GM21723 (cell line): ENCODE data around the gene ARF1.

Source experiments
- ATAC-seq: cut with Tn5 transposase; IDR thresholded peaks from one replicate; pipeline ENCODE4 v1.9.1; 2021; ENCODE audit warnings: mild to moderate bottlenecking, moderate library complexity; ENCODE audit not compliant: unreplicated experiment

Gene ARF1

GRCh38 chr1:228084325-228084724 is 1.8 kb downstream of the ARF1 start:
- no peak for ATAC-seq

GRCh38 chr1:228084797-228085196 is 2.3 kb downstream of the ARF1 start:
- ATAC-seq: no peak

GRCh38 chr1:228085287-228085951 is 2.9 kb downstream of the ARF1 start:
- ATAC-seq: no peak

DNA sequence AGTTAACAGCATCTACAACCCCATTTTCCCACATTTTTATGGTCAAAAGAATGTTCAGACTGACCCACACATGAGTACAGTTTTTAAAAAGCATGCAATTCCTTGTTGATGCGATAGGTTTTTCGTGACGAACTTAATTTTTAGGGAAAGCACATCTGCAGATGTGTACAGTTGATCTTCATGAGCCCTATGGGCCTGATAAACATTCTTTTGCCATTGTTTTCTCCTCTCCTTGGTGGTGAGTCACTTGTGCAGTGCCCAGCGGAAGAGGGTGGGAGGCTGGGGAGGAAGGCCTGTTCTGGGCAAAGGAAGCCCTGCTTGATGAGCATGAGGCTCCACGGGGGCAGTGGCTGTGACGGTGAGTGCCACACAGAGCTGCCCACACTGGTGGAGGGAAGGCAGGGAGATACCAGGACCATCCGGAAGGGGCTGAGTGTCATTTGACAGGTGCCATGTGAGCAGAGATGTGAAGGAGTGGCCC is 5.3 kb downstream of the ARF1 start:
- no peak for ATAC-seq

DNA sequence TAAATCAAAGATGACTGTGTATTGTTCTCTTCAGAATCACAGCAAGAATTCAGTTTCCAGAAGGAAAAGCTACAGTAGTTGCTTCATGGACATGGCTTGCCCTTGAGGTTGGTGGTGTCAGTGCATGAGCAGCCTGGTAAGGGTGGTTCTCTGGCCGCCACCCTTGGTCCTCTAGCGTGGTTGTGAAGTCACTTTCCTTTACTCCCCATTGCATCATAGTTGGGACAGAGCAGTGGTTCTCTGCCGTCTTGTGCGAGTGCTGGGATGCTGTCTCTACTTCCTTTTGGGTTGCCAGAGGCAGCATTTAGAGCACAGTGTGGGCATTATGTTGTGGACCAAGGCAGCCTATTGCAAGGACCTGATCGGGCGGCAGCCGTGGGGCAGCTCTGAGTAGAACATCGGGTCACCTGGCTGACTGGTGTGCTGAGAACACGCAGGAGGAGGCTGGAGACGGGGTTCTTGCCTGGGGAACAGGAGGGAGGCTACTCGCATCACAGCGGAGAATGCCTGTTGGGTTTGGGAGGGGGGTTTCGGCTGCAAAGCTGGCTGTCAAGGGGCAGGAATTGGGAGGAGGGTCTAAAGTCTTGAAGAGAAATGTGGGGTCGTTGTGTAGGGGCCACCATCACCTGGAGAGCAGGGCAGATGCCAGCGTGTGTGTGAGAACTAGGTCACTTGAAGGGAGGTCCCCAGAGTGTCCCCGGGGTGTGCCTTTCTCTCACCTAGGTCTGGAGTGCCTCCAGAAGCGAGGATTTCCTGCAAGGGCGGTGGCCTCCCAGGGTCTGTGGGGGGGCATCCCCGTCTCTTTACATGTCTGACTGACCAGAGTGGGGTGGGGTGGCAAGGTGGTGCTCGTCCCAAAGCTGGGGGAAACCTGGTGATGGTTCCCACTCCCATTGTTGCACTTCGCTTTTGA is 6.3 kb downstream of the ARF1 start:
- ATAC-seq: no peak

DNA sequence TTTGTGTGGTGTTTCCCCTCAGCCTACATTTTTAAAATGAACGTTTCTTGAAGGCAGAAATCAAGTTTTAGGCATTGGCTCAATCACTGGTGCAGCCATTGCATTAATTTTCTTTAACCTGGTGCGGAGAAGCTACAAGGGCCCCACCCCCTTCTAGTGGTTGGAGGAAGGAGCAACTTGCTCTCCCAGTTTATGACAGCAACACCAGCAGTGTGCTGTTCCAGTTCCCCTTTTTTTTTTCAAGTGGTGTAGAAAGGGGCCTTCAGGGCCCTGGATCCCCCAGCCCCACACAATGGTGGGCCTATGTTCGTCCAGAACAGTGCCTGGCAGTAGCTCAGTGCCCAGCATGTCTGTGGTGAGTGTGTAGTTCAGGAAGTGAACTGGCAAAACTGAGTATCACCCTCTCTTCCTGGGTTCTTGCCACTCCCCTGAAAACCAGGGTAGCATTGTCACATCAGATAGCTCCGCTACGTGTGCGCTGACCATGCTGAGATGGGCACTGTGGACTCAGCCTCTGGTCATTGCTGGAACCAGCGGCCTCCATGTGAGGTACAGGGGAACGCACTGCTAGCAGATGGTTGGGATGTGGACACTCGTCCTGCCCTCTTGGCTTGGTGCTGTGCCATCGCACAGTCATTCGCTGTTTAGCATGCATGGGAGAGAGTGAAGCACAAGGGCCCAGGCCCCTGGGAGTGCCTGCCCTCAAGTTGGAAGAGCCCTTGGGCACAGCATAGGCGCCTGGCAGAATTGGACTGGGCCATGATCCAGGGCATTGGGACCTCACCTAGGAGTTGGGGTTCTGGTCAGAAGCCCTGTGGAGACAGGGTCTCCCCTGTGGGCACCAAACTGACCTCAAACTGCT is 7.2 kb downstream of the ARF1 start:
- peak; percentile 48 for ATAC-seq

GRCh38 chr1:228090613-228091081 is 8.1 kb downstream of the ARF1 start:
- ATAC-seq: no peak

DNA sequence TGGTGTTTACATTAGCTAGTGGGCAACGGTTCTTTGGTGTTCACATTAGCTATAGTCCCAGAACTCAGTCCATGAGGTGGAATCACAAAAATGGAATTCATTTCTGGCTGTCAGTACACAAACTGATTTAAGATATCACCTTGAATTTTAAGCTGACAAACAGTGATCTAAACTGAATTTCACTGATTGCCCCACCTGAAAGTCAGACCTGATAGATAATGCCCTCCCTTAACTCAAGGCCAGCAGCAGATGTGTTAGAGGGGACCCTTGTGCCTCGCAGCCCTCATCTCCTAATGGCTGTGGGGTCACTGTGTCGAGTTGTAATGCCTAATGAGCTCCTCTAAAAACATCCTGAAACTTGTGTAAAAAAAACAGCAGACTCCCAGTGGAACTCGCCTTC is 8.6 kb downstream of the ARF1 start:
- ATAC-seq: no peak

GRCh38 chr1:228092342-228093049 is 10.0 kb downstream of the ARF1 start:
- ATAC-seq: no peak

DNA sequence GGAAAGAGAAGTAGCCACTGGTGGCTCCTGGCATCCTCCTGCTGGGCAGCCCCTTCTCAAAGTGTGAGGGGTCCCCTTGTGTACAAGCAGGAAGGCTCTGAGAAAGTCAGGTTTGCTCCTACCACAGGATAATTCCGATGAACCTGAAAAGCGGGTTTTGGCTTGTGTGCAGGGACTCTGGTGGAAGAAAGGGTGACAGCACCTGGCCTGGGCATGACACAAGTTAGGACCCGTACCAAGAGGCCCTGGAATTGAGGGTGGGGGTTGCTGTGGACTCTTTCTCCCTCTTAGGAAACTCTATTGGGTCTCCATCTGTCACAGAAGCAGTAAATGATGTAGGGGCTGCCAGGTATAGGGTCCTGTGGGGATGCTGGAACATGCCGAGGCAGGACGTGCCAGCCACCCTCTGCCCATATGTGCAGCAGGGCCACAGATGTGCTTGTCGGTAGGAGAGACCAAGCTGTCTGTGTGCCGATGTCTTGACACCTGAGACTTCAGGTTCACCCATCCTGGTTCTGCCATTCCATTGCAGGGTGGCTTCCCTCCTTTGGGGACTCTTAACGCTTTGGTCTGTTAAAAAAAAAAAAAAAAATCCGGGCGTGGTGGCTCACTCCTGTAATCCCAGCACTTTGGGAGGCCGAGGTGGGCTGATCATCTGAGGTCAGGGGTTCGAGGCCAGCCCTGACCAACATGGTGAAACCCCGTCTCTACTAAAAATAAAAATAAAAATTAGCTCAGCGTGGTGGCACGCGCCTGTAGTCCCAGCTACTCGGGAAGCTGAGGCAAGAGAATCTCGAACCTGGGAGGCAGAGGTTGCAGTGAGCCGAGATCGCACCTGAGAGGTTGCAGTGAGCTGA is 10.8 kb downstream of the ARF1 start:
- no peak for ATAC-seq

GRCh38 chr1:228094432-228095016 is 12.0 kb downstream of the ARF1 start:
- ATAC-seq: no peak

DNA sequence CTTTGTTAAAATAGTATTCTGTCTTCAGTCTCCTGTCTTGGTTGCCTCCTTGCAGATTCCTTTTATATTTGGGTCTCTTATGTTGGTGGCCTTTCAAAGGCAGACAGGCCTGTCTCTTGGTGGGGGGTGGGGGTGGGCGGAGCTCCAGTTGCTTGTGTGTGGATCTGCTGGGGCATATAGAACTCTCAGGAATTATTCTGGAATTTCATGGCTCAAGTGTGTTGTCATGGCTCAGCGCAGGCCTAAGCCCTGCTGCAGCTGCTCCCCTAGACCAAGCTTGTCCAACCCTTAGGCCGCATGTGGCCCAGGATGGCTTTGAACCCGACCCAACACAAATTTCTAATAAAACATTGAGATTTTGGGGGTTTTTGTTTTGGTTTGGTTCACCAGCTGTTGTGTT is 12.7 kb downstream of the ARF1 start:
- ATAC-seq: no peak

DNA sequence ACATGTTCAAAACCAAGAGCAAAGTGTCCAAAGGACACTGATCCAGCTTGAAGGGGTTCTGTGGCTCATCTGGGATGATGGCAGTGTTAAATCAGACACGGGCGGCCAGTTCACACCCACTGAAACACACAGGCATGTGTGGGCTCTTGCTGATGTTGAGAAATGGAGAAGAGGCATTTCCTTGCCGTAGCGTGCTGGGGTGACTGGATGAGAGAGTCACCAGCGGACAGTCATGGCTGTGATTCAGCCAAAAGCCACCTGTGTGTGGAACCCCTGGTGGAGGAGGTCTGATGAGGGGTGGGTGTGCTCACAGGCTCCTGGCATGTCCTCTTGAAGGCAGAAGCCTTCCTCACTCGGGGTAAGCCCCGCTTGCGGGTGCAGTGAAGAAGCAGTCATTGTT is 13.4 kb downstream of the ARF1 start:
- no peak for ATAC-seq

DNA sequence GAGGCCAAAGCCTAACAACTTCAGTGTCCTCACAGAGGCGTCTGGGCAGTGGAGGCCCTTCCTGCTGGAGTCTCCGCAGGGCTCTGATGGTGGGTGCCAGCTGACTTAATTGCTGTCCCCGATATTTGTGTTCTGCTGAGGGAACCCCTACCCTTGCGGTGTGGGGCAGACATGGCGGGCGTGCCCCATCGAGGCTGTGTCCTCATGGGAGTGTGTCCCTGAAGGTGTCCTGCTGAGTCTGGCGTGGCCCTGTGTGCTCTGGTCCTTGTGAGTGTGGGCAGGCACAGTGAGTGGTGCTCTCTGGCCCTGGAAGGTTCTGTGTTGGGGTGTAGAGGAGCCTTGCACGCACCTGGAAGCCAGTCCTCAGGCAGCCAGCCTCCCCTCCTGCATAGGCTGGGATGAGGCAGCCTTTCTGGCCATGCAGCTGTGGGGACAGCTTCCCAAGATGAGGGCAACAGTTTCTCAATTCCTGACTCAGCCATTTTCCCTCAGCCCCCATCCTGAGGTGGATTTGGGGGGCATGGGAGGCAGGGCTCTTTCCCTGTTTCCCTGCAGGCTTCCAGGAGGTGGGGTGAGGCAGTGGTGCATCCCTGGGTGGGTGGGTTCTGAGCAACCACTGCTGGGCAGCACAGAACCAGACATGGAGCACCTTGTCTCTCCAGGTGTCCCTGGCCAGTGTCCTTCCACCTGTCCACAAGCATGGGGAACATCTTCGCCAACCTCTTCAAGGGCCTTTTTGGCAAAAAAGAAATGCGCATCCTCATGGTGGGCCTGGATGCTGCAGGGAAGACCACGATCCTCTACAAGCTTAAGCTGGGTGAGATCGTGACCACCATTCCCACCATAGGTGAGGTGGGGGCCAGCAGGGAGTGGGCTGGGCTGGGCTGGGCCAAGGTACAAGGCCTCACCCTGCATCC is 14.2 kb downstream of the ARF1 start:
- ATAC-seq: no peak

DNA sequence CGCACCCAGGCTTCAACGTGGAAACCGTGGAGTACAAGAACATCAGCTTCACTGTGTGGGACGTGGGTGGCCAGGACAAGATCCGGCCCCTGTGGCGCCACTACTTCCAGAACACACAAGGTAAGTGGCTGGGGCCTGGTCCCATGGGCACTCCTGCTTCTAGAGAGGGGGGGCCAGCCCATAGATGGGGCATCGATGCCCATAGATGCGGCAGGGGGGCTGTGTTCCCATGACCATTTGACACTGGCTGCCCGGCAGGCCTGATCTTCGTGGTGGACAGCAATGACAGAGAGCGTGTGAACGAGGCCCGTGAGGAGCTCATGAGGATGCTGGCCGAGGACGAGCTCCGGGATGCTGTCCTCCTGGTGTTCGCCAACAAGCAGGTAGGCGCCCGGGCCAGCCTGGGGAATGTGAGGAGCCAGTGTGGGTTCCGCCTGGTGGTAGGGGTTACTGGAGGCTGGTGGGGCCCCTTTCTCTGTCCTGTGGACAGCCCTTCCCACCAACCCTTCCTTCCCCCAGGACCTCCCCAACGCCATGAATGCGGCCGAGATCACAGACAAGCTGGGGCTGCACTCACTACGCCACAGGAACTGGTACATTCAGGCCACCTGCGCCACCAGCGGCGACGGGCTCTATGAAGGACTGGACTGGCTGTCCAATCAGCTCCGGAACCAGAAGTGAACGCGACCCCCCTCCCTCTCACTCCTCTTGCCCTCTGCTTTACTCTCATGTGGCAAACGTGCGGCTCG is 15.0 kb downstream of the ARF1 start:
- no peak for ATAC-seq

DNA sequence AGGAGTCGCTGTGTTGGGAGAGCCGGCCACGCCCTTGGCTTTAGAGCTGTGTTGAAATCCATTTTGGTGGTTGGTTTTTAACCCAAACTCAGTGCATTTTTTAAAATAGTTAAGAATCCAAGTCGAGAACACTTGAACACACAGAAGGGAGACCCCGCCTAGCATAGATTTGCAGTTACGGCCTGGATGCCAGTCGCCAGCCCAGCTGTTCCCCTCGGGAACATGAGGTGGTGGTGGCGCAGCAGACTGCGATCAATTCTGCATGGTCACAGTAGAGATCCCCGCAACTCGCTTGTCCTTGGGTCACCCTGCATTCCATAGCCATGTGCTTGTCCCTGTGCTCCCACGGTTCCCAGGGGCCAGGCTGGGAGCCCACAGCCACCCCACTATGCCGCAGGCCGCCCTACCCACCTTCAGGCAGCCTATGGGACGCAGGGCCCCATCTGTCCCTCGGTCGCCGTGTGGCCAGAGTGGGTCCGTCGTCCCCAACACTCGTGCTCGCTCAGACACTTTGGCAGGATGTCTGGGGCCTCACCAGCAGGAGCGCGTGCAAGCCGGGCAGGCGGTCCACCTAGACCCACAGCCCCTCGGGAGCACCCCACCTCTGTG is 15.9 kb downstream of the ARF1 start:
- no peak for ATAC-seq

- no peak for ATAC-seq
These were observed 16.8 kb downstream of the ARF1 start for GRCh38 chr1:228099331-228099732.
